Right lobe of liver (tissue), 6 donors: ENCODE measurements around the gene B3GNT7. TPM values are rescaled to one million over a fixed set of nuclear protein-coding genes. Genes with fewer than 3 reads are reported as not detected.

Experiments used
- ATAC-seq, 4 donors: fragments of 200-7000 bp; cut with Tn5 transposase; one replicate each; pipeline ENCODE4 v1.9.1; 2020; ENCODE audit warnings: mild to moderate bottlenecking in 4 of 4, moderate library complexity in 4 of 4
- DNase-seq, 3 donors: peaks; one replicate each; pipeline ENCODE4 v3.0.0-alpha.2; 2020
- H3K27ac ChIP-seq, 3 donors: fragments of 200-600 bp; one replicate each; pipeline ENCODE4 v1.8.0; 2022
- H3K27me3 ChIP-seq, 2 donors: fragments of 200-600 bp; one replicate each; pipeline ENCODE4 v1.8.0; 2022
- H3K36me3 ChIP-seq, 4 donors: fragments of 200-600 bp; sonication (generic) in 1 of 4; one replicate each; pipeline versions ENCODE4 v1.5.1 to v1.8.0; 2017 to 2022; ENCODE audit warnings: control low read depth in 1 of 4
- H3K4me1 ChIP-seq, 4 donors: fragments of 200-600 bp; sonication (generic) in 1 of 4; one replicate each; pipeline versions ENCODE4 v1.5.1 to v1.8.0; 2017 to 2022; ENCODE audit warnings: control low read depth in 1 of 4
- H3K4me3 ChIP-seq, 3 donors: fragments of 200-600 bp; one replicate each; pipeline ENCODE4 v1.8.0; 2022
- H3K9me3 ChIP-seq, 4 donors: fragments of 200-600 bp; sonication (generic) in 1 of 4; one replicate each; pipeline versions ENCODE4 v1.5.1 to v1.8.0; 2017 to 2022; ENCODE audit warnings: control low read depth in 1 of 4
- POLR2A ChIP-seq: fragments of 450-650 bp; IDR thresholded peaks from one replicate; pipeline ENCODE4 v1.6.1; 2017; ENCODE audit warnings: antibody characterized with exemption, mild to moderate bottlenecking
- WGBS: methylation state at CpG from one replicate; pipeline ENCODE4 v1.1.6; 2018; ENCODE audit warnings: low coverage, low lambda C conversion rate; ENCODE audit not compliant: insufficient coverage; ENCODE audit errors: missing lambda C conversion rate; 5-methylcytosine and 5-hydroxymethylcytosine counted together
- intact Hi-C, 2 donors: fragments of 100-400 bp; cut with DNase I; formaldehyde crosslinking; loops; one replicate each; pipeline versions ENCODE4 v1.11.2 to v1.14.1; 2022
- total RNA-seq, 6 experiments: library from RNA; depleted of rRNA in 2 of 6; stranded (reverse); fragments of >200 nt in 2 of 6; fragmentation: NEBNext Ultra II Directional in 3 of 6; extraction: Animal tissue kit (Norgen Biotek cat#: 25700) in 3 of 6; gene quantifications; one replicate each; pipeline versions ENCODE4 v1.1.0 to v1.2.4, GENCODE V29; 2016 to 2023
- TF ChIP-seq, protein P1 (sequence below), 4 donors: fragments of 200-600 bp in 3 of 4; fragments of 450-650 bp in 1 of 4; IDR thresholded peaks; one replicate each; pipeline versions ENCODE4 v1.5.1 to v1.8.0; 2016 to 2022; ENCODE audit warnings: antibody characterized with exemption in 4 of 4, mild to moderate bottlenecking in 2 of 4
- donor health status: DM: no; HTN: yes; CAD: no.
- donor health status: DM: no; HTN: no; CAD: no.
- donor health status: DM: no; HTN: no; CAD: no.
- donor health status: DM: no; HTN: yes; CAD: no.
- donor health status: DM: no; HTN: yes; CAD: no.

B3GNT7 gene
- total RNA-seq, 6 experiments from 2014 or later: 0.73 to 5.3 (median 0.96) TPM

DNA sequence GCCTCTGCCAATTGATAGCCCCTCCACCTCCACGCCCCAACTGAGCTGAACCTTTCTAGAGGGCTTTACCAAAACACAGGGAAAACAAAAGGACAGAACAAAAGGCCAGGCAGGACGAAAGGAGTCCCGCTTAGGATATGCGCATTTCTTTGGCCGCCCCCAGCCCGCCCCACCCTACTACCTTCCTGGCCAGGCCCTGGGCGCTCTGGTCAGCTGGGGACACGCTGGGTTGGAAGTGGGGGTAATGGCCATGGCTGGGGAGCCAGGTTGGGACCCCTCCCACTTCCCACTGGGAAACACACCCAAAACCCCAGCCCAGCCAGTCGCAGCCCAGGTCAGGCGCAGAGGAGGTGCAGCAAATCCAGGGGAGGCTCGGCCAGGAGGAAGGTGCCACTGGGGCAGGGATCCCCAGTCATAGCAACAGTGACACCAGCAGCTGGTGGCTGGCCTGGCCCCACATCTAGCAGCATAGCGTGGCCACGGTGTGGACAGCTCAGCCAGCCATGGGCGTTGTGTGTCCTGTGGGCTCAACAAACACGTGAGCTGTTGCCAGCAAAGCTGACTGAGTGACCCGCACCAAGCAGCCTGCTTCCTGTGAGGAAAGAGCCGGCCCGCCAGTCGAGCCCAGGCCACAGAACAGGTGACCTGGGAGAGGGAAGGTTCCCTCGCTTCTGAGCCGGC lies 24.6 kb upstream of the B3GNT7 start:
- H3K4me3 ChIP-seq: no peak overlapping the region
- intact Hi-C loops: no loop called here
- no peaks in the 10 kb centered on the region for H3K27me3 ChIP-seq
- H3K27ac ChIP-seq: no peak overlapping the region
- TF ChIP-seq, protein P1, sequence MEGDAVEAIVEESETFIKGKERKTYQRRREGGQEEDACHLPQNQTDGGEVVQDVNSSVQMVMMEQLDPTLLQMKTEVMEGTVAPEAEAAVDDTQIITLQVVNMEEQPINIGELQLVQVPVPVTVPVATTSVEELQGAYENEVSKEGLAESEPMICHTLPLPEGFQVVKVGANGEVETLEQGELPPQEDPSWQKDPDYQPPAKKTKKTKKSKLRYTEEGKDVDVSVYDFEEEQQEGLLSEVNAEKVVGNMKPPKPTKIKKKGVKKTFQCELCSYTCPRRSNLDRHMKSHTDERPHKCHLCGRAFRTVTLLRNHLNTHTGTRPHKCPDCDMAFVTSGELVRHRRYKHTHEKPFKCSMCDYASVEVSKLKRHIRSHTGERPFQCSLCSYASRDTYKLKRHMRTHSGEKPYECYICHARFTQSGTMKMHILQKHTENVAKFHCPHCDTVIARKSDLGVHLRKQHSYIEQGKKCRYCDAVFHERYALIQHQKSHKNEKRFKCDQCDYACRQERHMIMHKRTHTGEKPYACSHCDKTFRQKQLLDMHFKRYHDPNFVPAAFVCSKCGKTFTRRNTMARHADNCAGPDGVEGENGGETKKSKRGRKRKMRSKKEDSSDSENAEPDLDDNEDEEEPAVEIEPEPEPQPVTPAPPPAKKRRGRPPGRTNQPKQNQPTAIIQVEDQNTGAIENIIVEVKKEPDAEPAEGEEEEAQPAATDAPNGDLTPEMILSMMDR (IDR thresholded peaks at IDR 0.05): no peak
- TF ChIP-seq POLR2A: no peak
- peak in 1 of 4 donors; percentile 14 for ATAC-seq
- no peaks in the 10 kb centered on the region for H3K9me3 ChIP-seq
- no peaks in the 10 kb centered on the region for H3K36me3 ChIP-seq
- WGBS: 93% methylated on average over 3 of the region's 21 CpGs
- peak in 1 of 3 donors; percentile 52 for DNase-seq
- no peaks in the 10 kb centered on the region for H3K4me1 ChIP-seq

DNA sequence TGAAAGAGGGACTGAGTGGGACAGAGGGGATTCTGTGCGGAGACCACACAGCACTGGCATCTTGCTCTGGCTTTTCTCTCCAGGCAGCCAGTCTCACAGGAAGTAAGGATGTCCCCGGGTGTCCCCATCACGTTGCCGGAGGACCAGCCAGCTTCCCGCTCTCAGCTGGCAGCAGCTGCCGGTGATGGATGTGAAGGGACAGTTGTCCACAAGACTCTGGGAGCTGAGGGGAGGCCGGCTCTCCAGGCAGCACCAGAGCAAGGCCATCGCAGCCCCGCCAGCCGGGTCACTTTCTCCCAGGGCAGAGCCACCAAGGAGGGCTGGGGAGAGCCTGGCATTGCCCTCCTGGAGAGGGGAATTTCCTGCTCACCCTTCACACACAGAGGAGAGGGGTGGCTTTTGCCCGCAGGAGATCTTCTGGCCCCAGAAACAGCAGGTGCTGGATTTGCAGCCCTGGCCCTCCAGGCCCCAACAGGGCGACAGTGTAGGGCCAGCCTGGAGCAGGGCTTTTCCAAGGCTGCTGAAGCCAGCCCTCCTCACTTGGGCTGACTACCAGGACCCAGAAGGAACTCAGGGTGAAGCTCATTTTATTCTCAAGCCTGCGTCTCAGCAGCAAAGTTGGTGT lies 24.0 kb upstream of the B3GNT7 start:
- DNase-seq (peak in 2 of 3 donors; percentile 14 to 25), ATAC-seq (peak in 1 of 4 donors; percentile 14)
- intact Hi-C loops: no loop called here
- no peaks in the 10 kb centered on the region for H3K4me1 ChIP-seq
- H3K27ac ChIP-seq: no peak overlapping the region
- H3K9me3 ChIP-seq: no peaks in the 10 kb centered on the region
- 89% methylated on average over 1 of the region's 13 CpGs for WGBS
- H3K36me3 ChIP-seq: no peaks in the 10 kb centered on the region
- no peaks in the 10 kb centered on the region for H3K27me3 ChIP-seq
- TF ChIP-seq, protein P1 (IDR thresholded peaks at IDR 0.05): no peak
- no peak for TF ChIP-seq POLR2A
- no peak overlapping the region for H3K4me3 ChIP-seq

DNA sequence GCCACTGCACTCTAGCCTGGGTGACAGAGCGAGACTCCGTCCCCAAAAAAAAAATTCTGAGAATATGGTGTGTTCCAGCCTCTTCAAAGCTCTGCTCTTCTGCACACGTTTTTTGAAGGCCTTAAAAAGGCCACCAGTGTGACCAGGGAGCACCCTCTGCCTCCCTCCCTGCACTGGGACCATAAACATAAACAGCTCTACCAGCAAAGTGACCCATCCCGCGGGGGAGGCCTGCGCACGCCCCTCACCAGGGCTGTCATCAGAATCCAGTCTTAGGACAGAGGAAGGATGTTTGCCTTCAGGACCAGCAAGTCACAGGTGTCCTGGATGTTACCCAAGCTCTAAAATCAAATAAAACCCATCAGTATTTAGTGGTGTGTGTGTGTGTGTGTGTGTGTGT lies 23.2 kb upstream of the B3GNT7 start:
- no peak for ATAC-seq
- Histone ChIP-seq H3K27me3 (no peaks in the 10 kb centered on the region), H3K4me3 (no peak overlapping the region), H3K27ac (no peak overlapping the region), H3K36me3 (no peaks in the 10 kb centered on the region), H3K4me1 (no peaks in the 10 kb centered on the region), H3K9me3 (no peaks in the 10 kb centered on the region)
- no peak for TF ChIP-seq POLR2A
- TF ChIP-seq, protein P1 (IDR thresholded peaks at IDR 0.05): no peak
- intact Hi-C loops: no loop called here
- WGBS: no CpG with 5 or more reads among the region's 7 CpGs
- peak in 1 of 3 donors; percentile 26 for DNase-seq

GRCh38 chr2:231373184-231373583 lies 22.3 kb upstream of the B3GNT7 start:
- TF ChIP-seq POLR2A: no peak
- TF ChIP-seq, protein P1 (IDR thresholded peaks at IDR 0.05): no peak
- H3K4me3 ChIP-seq: no peak overlapping the region
- intact Hi-C loops: no loop called here
- ATAC-seq: no peak
- H3K27ac ChIP-seq: no peak overlapping the region
- H3K4me1 ChIP-seq: no peaks in the 10 kb centered on the region
- peak in 1 of 3 donors; percentile 11 for DNase-seq
- H3K9me3 ChIP-seq: no peaks in the 10 kb centered on the region
- H3K27me3 ChIP-seq: no peaks in the 10 kb centered on the region
- H3K36me3 ChIP-seq: no peaks in the 10 kb centered on the region
- WGBS: 74% methylated on average over 4 of the region's 8 CpGs
